Fibroblast of skin of left biceps (primary cell): Measurements from ENCODE around the gene ARSG.

Experiments
- DNase-seq, 2 experiments: peaks; one replicate each; pipeline ENCODE4 v3.0.0-alpha.2; 2013; ENCODE audit warnings: low read depth in 2 of 2

Gene ARSG

DNA sequence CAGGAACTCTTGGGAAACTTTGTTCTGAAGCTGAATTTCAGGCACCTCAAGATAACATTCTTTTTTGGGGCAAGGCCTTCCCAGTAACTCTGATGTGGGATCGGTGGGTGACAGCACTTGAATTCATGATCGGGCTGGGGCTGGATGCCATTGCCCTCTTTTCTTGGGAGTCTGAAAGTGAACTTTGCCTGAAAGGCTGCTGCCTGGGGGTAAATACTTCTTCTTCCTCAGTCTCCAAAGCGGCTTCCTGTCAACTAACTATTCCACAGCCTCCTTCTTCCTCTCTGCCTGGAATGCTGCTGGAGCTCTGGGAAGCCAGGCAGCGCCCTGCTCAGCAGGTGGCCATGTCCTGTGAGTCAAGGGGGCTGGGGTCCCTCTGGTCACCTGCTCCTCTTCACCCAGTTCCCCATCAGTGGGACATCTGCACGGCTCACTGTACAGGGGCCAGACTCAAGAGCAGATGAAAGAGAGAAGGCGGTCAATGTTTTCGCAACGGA, 86.5 kb downstream of the ARSG start:
- no peak for DNase-seq

DNA sequence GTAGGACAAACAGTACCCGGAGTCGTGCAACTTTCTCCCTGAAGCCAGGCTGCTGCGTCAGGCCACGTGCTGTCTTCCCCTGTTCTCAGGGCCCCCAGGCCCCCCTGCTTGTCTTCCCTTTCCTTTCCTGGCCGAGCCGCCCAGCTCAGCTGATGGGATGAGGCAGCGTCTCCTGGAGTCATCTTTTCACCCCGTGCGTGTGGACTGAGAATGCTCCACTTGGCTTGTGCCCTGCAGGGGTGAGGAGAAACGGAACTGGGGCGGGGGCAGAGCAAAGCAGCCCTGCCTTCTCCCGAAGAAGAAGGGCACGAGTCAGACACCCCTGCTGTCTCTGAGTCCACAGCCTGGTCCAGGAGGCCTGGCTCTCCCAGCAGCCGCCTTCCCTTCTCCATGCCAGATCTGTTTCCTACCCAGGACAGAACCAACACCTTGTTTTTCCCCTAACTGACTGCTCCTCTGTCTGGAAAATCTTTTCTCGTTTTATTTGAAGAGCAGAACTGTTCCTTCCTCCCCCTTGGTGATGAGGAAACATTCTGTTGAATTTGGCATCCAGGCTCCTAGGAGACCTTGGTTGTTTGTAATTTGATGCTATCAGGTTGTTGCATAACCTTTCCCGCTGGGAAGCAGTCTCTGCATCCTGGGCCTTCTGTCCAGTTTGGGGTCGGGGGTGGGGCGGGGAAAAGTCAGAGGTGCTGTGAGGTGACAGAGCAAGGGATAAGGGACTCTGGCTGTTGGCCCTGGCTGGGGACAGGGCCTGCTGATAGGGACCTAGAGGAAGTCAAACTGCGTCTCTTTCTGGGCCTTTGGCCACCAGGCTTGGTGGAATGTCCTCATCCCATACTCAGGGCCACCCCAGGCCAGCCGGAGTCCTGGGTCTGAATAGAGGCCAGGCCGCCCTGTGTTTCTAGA, 87.2 kb downstream of the ARSG start:
- DNase-seq: peak in 1 of 2 experiments; percentile 49

DNA sequence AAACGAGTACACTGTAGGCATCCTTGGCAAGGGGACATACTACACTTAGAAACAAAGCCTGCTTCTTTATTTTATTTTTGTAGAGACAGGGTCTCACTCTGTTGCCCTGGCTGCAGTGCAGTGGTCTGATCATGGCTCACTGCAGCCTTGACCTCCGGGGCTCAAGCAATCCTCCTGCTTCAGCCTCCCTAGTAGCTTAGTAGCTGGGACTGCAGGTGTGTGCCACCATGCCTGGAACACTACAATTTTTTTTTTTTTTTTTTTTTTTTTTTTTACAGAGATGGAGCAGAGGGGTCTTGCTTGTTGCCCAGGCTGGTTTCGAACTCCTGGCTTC, 87.8 kb downstream of the ARSG start:
- no peak for DNase-seq

DNA sequence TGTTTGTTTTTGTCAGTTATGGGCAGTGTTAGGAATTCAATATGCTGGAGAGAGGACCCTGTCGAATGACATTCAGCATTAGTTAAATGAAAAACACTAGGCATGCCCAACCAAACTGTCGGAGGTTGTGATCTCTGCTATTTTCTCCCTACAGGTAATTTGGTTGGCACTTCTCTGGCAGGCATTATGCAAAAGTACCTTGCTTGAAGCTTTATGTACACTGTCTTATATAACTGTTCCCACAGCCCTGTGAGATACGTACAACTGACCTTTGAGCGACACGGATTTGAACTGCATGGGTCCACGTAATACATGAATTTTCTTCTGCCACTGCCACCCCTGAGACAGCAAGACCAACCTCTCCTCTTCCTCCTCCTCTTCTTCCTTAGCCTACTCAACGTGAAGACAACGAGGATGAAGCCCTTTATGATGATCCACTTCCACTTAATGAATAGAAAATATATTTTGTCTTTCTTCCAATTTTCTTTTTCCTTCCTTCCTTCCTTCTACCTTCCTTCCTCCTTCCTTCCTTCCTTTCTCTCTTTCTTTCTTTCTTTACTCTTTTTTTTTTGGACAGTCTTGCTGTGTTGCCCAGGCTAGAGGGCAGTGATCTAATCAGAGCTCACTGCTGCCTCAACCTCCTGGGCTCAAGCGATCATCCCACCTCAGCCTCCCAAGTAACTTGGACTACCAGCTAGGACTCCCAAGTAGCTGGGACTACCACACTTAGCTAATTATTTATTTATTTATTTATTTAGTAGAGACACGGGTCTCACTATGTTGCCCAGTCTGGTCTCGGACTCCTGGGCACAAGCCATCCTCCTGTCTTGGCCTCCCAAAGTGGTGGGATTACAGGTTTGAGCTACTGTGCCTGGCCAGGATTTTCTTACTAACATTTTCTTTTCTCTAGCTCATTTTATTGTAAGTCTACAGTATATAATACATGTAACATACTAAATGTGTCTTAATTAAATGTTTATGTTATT, 88.7 kb downstream of the ARSG start:
- no peak for DNase-seq

DNA sequence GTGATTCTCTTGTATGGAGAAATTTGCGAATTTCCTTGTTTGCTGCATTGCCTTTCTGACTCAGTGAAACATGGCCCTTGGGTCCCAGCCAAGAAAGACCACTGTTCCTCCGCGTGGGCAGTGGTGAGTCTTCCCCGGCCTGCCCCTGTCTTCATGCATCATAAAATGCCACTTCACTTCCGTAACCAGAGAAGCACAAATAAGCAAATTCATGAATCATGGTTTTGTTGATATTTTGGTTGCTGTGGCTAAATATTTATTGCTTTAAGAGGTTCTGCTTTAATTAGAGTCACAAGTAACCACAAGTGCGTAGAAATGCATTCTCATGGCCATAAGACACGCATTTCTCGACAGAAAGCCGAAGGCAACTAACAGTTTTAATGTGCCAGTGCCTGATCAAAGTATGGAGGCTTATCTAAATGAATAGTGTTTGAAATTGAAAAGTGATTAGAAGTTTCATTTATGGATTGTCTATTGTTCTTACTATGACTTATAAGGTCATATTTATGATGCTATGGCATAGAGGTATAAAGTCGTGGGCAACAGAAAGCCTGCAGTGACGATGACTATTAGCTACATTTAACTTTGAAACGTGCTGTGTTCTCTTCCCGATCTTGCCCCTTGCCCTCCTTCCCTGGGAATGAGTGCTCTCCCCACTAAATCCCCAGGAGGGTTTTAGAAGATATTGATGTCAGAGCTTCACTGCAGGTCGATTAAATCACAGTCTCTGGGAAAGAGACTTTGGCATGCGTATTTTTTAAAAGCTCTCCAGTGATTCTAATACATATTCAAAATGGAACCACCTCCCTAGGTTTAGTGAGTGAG, 90.0 kb downstream of the ARSG start:
- DNase-seq: peak in 1 of 2 experiments; percentile 24

DNA sequence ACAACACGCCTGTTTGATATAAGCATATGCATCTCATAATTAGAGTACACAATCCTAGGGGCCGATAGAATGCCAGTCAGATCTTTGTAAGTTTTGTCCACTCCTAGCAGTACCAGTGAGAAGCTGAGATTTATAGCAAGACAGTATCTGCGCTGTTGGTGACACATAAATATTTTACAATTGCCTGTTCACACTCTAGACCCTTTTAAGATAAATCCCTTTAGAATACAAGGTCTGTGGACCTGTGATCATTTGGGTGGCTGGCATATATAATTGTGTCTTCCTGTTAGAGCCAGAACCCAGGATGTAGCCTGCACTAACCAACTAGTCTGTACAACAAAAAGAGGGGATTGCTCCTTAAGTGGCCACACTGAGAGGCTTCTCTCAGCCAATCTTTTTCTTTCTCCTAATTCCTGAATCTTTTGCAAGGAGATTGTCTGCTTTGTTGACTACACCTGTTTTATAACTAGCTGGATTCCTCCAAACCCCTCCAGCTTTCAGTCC, 91.3 kb downstream of the ARSG start:
- no peak for DNase-seq

DNA sequence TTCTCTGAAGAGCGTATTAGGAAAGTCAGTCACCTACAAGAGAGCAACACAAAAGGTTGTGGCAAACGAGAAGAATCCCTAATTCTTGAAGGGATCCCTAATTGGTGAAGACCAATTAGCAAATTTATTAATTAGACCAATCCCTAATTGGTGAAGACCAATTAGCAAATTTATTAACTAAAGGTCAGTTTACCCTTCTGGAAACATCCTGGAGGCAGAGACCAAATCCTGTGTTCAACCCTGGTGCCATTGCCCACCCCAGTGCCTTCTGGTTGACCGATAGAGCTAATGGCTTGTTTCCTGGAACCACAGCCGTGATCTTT, 91.8 kb downstream of the ARSG start:
- no peak for DNase-seq

DNA sequence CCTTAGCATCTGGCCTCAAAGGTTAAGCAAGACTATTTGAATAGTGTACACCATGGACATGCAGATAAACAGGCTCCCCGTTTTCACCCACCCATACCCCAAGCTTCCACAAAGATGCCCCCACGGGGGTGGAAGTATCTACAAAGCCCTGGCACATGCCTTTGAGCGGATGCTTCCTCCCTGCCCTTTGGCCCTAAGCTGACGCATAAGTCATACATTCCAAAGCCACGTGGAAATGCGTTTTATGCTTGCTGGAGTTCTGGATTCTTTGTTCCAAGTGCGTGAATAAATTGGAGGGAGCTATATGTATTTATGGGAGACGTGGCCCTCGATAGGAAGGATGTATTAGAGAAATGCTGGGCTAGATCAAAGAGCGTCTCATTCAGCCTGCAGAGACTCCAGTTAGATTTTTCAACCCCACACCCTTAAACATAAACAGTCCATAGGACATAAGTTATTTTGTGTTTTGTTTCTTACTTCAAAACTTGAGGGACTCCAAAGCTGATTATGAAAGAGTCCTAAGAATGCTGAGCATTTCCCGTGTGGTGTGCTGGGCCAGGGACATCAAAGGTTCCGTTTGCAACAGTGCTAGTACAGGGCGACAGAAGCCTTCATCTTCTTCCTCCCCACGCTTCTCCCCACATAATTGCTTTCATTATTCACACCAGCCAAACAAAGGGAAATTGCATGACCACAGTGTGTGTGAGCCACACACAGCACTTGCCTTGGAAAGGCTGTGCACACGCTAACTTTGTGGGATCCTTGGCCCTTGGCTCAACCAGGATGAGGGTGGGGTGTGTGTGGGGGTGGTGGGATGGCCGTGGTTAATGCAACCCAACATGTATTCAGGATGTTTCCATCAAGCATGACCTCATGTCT, 92.4 kb downstream of the ARSG start:
- peak in 1 of 2 experiments; percentile 47 for DNase-seq

DNA sequence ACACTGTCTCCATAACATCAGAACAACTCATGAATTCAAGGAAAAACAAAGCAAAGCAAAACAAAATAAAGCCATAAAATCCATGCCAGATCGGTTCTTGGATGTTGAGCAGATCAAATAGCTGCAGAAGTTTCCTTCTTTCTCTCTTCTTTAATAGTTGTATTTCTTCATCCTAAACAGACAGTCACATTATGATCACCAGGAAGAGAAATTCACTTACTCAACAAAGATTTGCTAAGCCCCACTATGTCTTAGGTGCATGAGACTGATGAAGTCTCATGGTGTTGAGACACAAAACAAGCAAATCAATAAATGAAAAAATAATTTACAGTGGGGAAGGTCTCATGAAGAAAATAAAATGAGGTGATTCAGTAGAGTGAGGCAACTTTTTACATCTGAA, 93.2 kb downstream of the ARSG start:
- DNase-seq: no peak

DNA sequence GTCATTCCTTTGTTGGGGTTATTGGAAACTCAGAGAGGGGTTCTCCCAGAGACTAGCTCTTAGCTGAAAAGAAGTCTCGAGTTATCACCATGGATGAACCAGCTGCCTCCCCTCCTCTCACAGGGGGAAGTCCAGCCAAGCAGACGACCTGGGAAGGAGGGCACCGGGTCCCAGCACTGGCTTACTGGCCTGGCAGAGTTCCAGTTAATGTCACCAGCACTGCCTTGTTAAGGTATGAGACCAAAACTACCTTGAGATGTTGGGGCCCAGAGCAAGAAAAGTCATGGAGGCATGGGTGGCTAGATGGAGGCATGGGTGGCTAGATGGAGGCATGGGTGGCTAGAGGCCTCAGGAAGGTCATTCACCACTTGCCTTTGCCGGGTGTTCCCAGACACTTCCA, 93.6 kb downstream of the ARSG start:
- no peak for DNase-seq

DNA sequence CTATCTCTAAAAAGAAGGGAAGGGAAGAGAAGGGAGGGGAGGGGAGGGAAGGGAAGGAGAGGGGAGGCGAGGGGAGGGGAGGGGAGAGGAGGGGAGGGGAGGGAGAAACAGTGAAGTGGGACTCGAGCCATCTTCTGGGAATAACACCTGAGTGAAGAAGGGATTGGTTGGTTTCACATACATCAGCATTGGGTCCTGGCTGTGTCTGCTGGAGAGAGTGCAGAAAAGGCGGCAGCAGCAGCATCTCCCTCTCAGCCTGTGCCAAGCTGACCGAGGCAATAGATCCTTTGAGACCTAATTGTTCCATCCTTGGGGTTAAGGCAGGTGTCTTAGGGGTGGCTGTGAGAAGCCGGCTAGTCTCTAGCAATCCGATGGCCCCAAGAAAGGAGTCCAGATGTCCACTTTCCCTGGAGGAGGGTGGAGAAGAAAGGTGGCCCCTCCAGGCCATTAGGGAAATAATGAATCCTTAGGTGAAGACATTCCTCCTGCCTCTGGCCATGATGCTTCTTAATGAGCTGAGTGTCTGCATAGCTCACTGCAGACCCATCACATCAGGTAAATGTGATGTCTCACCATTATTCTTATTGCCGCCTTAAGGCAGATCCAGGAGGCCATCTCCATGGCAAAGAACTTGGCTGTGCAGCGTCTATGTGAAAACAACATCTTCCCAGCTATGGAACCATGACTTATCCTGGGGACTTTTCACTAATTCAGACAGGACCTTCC, 94.4 kb downstream of the ARSG start:
- no peak for DNase-seq

DNA sequence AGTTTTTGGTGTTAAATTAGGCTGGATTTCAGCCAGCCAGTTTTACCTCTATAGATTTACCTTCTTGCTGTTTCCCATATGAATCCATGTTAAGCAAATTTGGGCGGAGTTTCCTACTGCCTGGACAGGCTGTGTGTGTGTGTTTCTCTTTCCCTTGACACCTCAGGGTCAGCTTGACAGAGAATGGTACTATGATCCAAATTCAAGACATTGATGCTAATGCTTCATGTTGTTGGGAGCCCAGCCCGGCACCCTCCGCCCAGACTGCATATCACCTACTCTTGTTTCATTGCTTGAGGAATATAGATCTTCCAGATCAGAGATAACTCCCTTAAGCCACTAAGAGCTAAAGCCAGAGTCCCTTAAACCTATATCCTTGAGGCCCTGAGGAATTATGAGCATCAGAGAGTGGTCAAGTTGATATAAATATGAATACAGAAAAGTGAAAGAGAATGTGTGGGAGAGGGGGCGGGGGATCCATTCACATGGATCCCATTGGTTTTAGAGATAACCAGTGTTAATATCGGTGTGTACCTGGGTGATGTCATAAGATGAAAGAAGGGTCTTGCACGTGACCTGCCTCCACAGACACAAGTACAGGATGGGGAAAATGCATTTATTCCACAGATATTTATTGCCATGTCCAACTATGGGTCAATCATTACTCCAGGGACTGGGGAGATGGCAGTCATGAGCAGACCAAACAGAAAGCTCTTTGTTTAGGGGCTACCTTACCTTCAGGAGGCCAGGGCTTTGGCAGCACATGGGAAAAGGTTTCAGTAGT, 96.3 kb downstream of the ARSG start:
- no peak for DNase-seq

DNA sequence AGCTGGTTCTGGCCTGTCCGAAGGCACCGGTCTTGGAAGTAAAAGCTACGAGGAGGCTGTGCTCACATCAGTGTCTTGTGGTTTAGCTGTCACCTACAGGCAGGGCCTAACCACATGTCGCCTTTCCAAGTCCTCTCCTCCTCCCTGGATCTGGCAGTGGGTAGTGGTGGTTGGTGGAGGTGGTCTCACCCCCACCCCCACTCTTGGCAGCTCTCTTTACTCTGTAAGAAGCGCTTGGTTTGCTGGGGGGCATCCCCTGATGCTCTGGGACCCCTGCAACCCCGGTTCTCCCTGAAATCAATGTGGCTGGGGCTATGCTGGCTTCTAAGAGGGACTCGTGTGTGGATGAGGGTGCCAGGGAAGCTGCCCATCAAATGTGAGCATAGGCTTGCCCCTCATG, 97.7 kb downstream of the ARSG start:
- no peak for DNase-seq

DNA sequence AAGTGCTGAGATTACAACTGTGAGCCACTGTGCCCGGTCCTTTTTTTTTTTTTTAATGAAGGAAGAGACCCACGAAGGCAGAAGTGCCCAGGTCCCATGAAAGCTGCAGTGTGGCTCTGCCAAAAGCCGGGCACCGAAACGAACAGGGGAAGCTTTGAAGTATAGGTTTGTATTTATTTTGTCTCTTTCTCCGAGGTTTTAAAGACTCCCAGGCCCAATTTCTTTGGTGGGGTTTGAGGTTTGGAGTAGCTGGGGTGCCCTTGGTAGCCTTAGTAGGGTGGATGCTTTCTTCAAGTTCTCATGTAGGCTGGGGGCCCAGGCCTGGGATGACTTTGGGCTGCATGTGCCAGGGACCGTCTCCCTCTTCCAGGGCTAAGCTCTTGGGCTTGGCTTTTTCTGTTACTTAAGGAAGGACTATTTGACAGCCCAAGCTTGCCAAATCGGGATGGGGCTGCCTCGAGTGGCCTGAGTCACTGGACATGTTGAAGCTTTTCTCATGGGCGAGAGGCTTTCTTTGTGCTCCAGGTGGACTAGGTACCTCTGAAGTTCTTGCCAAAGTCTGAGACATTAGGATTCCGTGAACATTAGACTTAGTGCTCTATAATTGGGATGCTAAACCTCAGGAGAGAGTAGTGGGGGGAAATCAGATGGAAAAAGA, 99.7 kb downstream of the ARSG start:
- DNase-seq: no peak

DNA sequence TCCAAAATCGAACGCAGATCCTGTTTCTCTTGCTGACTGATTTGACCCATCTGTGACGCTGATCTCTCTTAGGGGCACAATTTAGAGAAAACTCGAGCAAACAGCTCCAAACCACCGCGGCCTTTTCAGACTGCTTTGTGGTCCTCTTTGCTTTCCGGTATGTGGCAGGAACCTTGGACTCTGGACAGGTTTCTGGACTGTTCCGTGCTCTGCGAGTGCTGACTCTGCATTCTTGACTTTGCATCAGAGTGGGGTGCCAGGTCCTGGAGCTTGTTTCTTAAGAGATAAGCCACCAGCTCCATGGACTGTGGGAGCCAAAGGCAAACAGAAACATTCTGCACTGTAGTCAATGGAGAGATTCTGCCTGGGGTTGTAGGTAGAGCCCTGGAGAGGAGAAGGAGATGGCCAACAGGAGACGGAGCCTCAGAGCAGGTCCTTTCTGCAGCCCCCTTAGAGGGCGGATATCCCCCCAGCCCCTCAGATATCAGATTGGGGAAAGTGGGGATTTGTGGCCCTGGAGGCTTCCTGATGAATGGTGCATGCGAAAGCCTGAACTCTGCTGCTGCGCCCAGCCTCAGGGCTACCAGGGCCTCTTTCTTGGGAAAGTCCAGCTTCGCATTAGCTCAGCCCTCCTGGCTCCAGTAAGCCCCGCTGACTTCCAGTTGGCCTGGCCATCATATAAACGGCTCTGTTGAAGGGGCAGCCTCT, 100.4 kb downstream of the ARSG start:
- DNase-seq: no peak

DNA sequence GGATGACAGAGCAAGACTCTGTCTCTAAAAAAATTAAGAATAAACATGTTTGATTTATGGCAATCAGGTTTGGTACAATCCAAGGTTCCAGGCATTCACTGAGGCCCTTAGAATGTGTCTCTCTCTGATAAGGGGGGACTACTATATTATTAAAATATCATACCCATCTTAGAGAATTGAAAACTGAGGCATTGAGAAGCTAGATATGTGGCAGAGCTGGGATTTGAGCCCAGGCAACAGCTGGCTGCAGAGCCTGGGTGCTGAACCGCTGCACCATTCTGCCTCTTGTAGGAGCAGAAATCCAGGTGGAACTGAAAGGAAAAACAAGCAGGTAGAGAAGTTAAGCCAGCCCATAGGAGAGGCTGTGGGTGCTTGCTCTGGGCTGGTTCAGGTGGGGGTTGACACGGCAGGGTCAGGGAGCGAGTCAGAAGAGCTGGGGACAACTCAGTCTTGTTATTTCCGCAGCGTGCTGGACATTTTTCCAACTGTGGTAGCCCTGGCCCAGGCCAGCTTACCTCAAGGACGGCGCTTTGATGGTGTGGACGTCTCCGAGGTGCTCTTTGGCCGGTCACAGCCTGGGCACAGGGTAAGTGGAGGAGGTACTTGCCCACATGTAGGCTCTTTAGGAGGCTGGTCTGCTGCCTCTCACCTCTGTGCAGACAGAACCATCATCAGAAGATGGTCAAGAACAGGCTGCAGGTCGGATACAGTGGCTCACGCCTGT, 103.5 kb downstream of the ARSG start:
- DNase-seq: no peak
